Activated CD4-positive, alpha-beta T cell treated with anti-CD3 and anti-CD28 coated beads, Interleukin-2, Interleukin-4, amounts not matched to agents 100 ng/mL and 50 ng/mL, durations not matched to agents 16 hours and 8 hours (primary cell): Measurements from ENCODE around the gene ZNF296.
A peak's percentile ranks its signal among the peaks of the same experiment; 100 is the strongest.

Experiments used
- DNase-seq: peaks from one replicate; pipeline ENCODE4 v3.0.0-alpha.2; 2020; ENCODE audit warnings: low spot score

The ZNF296 gene

DNA sequence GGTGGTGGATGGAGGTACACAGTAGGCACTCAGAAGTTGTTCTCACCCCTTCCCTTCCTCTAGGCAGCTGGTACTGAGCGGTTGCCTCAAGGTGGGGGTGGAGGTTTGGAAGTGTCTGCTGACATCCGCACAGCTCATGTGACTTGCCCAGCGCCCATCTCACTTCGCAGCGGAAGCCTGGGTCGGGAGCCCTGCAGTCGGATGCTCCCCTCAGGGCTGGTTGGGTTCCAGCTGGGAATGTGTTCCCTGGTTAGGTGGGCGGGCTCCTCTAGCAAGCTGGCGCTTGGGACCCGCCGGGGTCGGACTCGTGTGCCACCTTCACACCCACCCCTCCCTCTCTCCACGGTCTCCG is 26.9 kb upstream of the ZNF296 start:
- DNase-seq, result peak; percentile 33

DNA sequence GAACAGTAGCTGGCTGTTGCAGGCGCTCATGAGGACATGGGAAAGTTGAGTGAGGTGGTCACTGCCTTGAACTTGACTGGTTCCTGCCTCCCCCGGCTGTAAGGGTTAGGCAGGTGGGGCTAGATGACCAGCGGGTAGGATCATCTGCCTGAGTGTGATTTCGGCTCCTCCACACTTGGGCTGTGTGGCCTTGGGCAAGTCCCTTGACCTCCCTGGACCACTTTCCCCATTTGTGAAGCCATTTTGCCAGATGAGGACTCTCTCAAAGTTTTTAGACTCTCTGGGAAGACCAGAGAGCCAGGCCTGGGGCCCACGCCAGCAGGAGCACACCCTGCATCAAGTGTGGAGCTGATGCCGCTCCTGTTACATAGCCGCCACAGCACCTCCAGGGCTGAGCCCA is 26.2 kb upstream of the ZNF296 start:
- no peak for DNase-seq

DNA sequence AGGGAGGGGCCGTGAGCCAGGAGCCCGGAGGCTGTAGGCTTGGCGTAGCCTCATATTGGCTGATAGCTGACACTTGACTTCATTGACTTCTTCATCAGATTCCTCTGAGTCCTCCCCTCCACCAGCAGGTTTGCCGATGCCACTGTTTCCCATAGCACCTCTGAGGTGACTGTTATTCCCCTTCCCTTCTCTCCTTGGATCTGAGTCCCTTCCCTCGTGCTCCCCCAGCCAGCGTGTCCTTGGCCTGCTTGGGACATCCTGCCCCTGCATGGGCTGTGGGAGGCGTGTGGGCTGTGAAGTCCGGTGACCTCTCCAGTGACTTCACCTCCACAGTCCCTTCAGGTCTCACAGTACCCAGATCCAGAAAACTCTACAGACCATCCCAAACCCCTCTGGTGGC is 25.5 kb upstream of the ZNF296 start:
- DNase-seq, result no peak

DNA sequence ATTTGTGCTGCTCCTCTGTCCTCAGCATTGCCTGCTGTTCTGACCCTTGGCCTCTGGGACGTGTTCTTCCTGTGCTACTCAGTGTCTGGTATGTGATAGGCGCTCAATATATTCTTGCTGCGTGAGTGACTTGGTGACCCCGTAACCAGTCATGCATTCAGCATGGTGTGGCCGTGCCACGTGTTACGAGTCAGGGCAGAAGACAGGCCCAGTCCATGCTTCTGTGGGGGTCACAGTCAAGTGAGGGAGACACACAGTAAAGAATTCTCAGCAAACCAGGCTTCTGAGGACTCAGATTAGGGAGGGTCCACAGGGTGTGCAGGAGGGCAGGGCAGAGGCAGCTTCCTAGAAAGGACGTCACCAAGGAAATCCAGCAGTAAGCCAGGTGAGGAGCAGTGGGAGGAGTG is 24.6 kb upstream of the ZNF296 start:
- DNase-seq, result no peak

DNA sequence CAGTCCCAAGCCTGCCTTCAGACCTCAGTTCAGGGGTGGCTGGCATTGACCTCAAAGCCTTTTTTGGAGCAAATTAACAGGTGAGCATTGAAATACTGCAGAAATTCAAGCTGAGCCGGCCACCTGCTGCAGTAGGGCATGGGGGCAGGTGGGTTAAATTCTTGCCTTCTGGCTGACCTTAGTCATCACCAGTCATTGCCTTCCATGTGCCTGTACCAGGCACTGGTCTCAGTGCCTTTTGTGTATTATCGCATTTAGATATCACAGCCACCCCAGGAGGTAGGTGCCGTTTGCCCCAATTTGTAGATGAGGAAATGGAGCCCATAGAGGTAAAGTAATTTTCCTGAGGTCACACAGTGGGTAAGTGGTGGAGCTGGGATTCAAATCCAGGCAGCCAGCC is 23.9 kb upstream of the ZNF296 start:
- DNase-seq, result no peak

DNA sequence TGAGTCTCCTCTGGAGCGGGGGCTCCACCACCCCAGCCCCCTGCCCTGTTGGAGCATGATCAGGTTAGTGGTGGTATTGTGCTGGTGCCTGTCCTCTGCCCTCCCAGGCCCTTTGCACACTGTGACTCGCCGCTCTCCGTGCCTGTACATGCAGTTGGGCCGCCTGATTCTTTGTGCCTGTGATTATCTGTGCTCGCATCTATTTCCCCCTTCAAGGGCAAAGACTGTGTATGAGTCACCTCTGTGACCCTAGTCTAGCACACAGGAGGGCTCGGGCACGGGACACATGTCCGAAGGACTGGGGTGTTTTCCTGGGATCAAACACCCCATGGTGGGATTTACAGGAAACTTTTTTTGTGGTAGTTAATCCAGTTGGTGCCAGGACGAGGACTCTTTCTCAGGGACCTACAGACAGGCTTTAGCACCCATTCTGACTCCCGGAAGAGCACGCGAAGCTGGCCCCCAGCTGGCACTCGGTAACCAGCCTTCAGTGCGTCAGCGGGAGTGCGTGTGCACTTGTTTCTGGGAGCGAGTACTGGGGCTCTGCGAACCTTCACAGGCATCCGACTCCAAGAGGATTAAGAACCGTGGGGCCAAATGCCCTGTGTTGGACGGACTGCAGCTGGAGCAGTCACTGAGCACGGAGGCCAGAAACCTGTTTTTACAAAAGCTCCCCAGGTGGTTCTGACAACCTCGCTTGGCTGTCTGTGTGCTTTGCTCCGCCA is 23.4 kb upstream of the ZNF296 start:
- no peak for DNase-seq

DNA sequence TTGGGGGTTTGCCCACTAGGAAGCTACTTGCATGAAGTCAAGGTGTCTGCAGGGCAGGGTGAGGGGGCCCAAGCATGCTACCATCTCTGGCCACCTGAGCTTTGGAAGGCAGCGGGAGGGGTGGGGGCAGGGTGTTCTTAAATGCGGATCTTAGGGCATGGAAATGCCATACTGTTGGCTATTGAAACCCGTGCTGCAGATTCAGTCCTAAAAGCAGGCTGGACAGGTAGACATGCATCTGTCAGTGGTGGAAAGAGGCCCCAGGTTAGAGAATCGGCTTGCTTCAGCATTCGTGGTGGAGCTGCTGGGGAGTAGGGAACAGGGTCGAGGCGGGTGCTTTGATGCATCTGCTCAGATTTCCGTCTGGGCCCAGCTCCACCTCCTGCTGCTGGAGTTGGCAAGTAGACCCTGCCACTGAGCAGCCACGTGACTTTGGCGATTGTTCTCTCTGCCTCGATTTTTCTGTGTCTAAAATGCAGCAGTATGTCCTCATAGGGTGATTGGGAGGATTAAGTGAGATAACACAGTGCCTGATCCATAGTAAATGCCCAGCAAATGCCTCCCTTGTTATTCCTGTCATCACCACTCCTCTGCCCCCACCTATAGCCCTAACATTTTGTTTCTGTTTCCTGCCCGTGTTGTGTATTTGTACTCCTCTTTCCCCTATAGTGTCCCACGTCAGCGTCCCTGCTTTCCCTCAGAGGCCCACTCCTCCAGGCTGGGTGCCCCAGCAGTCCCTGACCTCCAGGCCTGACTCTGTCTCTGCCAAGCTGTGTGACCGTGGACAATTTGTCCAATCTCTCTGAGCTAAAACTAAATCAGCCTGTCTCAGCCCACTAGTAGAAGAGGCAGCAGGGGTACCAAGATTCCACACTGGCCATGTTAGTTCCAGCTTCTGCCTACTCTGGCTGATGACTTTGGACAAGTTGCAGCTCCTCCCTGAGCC is 22.5 kb upstream of the ZNF296 start:
- no peak for DNase-seq

DNA sequence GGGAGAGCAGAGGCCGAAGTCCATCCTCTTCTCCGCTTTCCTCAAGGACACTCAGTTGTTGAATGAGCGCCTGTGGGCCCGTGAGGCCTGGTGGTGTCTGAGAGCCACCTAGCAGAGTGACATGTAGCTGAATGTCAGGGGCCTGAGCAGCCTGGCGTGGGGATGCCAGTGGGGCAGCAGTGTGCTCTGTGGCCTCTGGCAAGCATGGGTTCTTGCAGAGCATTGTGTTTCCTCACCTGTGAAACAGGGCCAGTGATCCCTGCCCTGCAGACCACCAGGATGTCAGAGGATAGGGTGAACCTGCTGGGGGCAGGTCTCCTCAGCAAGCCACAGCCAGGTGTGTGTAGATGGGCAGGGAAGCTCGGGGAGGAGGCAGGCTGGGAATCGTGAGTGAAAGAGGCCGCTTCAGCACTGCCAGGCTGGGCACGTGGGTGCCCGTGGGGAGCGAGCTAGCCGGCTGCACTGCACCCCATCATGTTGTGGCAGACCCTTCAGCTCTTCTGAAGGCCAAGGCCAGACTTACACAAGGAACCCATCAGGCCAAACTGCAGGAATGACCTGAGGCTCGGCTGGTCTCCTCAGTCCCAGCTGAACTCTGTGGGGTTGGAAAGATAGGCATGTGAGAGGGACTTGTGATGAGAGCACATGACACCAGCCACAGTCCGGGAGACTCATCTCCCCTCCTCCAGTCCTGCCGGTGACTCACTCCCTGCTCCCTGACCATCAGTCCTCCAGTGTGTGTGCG is 21.7 kb upstream of the ZNF296 start:
- no peak for DNase-seq

DNA sequence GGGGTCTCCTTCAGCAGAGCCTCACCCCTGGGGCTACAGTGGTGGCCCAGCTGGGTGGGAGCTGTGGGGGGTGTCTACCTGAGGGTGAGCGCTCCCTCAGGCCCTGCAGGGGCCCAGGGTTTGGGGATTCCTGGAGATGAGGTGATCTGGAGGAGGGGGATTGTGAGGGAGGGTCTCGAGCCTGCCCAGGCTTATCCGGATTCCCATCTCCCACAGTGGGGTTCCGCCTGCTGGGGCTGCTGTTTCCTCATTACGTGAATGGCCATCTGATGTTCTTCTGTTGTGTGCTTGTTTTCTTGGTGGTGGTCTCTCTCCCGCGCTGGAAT is 21.1 kb upstream of the ZNF296 start:
- DNase-seq, result no peak

DNA sequence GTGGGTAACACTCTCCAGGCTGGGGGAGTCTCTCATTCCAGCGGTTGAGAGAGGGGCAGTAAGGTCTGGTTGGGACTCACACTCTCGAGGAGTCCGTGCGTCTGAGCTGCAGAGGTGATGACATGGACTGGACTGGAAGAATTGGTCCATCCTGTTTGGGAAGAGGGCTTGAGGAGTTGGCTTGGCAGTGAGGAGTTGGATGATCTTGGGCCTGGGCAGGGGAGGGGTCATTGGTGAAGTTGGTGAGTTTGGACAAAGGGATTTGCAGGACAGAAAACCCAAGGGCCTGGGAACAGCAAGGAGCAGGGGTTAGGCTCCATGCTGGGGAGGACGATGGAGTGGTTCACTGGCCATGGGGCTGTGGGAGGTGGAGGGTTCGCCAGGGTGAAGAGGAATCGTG is 20.4 kb upstream of the ZNF296 start:
- DNase-seq, result no peak

DNA sequence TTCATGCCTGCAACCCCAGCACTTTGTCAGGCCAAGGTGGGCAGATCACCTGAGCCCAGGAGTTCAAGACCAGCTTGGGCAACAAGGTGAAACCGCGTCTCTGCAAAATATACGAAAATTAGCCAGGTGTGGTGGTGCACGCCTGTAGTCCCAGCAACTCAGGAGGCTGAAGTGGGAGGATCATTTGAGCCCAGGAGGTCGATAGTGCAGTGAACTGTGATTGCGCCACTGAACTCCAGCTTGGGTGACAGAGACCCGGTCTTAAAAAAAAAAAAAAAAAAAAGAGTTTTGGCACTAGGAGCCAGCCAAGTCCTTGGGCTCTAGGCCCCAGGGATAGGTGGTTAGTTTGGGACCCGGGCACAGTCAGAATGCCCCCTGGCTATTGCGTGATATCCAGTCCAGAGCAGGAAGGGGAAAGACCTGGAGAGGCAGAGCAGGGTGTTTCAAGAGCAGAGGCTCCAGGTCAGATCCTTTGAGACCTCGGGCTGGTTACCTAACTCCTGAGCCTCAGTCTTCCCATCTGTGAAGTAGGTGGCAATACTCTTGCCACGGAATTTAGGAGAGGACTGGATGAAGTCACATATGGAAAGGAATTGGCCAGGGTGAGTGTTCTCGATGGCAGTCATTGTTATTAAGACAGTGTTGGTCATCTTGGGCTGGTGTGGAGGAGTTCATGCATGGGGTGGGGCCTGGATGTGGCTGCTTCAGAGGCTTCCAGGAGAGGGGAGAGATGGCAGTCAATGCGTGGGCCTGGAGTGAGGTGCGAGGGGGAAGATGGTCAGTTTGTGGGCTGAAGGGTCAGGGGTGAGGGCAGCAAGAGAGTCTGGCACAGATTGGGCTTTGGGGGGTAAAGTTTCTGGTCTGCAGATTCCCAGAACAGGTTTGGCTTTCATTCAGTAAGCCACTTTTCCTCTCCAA is 19.5 kb upstream of the ZNF296 start:
- DNase-seq, result no peak

DNA sequence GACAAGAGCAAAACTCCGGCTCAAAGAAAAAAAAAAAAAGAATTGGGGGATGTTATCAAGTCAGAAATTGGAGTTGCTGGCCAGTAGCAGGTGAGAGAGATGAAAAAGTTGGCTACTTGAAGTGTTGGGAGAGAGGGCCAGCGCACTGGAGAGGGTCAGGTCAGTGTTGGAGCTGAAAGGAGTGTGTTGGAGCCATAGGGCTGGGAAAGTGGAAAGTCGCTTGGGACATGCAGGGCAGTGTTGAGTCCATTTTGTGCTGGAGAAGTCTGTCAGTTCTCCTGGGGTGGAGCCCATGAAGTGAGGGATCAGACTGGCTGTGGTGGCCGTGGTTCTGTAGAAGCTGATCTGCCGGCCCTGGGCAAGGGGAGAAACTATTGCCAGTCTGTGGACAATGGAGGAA is 18.4 kb upstream of the ZNF296 start:
- DNase-seq, result no peak

DNA sequence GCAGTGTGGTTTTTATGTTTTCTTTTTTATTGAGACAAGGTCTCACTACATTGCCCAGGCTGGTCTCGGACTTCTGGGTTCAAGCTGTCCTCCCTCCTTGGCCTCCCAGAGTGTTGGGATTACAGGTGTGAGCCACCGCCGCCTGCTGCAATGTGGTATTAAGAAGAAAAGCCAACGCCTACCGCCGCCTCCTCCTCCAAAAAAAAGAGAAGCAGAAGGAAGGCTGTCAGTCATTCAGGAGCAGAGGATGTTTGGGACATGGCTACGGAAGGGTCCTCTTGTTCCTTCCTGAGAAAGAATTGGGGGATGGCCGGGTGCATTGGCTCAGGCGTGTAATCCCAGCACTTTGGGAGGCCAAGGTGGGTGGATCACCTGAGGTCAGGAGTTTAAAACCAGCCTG is 17.9 kb upstream of the ZNF296 start:
- DNase-seq, result no peak

DNA sequence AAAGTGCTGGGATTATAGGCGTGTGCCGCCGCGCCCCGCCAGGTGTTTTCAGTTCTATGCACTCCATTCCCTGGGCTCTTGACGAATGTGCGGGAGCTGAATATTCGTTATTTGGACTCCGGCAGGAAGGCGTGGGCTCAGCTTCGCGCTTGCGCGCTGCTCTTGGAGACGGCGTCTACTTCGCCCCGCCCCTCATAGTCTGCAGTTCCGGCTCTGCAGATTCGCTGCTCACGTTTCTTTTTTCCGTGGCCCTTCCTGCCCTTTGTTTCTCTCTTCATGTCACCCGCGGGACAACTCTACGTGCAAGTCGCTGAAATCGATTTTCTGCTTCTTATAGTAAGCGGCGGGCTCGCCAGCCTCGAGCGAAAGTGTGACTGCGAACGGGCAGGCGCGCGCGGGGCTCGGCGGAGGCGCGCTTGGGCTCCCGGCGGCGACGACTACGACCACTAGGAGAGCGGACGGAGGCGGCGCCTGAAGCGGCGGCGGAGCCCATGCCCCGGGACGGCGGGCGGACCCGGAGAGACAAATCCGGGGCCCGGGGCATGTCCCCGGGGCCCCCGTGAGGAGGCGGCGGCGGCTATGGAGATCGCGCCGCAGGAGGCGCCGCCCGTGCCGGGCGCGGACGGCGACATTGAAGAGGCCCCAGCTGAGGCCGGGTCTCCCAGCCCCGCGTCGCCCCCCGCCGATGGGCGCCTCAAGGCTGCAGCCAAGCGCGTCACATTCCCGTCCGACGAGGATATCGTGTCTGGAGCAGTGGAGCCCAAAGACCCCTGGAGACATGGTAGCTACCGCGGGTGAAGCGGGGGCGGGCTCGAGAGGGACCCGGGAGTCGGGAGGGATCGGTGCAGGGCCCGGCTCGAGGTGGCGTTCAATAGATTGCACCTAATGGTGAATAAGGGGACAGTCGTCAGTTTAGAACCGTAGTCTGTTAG is 16.7 kb upstream of the ZNF296 start, which contains the start of gene PPP1R37:
Gene PPP1R37 (plus strand): TSS at position 433 of the 932 bp plus-strand sequence. CDS start 147 bp downstream, at position 580.
- DNase-seq, result peak; percentile 94

DNA sequence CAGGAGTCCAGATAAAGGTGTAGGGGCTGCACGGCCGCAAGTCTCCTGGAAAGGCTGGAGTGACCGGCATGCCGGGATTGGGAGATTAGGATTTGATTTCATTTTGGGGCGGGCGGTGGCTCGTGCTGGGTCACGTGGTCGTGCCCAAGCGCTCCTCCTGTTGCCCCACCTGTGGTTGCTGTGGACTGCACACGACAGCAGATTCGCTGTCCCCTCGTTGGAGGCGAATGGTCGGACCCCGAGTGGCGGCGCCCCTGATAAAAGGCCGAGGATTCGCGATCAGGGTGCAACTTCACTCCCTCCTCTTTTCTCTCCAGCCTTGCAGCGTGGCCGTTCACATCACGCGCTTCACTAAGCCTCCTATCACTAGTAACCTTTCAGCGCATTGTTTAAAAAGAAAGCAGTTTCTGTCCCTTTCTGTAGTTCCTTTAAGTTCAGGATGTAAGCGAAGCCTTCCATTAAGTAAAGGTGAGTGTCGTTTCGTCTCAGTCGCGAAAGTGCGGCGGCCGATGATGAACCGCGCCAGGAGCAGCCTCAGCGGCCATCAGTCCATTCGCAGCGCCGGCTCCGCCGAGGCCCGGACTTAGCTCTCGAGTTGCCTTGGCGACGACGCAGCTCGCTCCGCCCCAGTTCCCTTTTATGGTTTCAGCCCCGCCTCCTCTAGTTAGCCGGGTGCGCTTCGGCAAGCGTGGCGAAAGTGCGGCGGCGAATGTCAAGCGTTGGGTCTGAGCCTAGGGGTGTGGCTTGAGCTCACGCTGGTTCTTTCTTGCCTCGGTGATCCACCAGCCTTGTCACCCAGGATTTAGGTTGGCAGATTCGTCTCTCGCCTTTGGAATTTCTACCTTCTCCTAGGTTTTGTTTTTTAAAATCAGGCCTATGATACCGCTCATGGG is 15.0 kb upstream of the ZNF296 start:
- DNase-seq, result peak; percentile 98

DNA sequence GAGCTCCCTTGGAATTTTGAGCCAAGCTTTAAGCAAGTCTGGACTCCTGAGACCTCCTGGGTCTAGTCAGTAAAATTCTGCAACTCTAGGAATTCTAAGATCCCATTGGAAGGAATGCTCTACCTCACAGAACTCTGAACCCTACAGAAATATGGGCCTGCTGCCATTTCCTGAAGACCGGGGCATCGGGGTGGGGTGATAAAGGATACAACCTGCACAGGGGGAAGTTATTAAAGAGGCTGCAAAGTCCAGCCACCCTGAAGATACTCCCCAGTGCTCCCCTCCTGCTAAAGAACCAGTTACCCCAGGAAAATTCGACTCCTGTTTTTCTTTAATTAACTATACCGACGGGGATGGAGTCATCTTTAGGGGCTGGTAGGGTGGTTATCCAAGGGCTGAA is 14.3 kb upstream of the ZNF296 start:
- no peak for DNase-seq

DNA sequence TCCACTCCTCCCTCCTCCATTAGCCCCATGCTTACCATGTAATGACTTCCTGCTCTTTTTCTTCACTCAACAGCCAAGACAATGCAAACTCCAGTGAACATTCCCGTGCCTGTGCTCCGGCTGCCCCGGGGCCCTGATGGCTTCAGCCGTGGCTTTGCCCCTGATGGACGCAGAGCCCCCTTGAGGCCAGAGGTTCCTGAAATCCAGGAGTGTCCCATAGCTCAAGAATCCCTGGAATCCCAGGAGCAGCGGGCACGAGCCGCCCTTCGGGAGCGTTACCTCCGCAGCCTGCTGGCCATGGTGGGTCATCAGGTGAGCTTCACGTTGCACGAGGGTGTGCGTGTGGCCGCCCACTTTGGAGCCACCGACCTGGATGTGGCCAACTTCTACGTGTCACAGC is 13.8 kb upstream of the ZNF296 start:
- no peak for DNase-seq

DNA sequence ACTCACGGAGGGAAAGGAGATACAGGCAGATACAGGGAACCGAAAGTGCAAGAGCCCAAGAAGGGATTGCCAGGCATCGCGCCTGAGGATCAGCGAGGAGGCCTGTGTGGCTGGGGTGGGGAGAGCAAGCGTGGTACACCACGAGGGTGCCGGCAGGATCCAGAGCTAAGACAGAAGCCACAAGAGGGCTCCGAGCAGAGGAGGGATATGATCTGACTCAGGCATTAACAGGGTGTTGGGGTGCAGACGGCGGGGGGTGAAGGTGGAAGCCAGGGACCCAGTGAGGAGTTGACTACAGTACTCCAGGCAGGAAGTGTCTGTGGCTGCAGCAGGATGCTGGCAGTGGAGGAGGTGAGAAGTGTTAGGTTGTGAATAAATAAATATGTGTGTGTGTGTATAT is 11.3 kb upstream of the ZNF296 start:
- DNase-seq, result peak; percentile 69

DNA sequence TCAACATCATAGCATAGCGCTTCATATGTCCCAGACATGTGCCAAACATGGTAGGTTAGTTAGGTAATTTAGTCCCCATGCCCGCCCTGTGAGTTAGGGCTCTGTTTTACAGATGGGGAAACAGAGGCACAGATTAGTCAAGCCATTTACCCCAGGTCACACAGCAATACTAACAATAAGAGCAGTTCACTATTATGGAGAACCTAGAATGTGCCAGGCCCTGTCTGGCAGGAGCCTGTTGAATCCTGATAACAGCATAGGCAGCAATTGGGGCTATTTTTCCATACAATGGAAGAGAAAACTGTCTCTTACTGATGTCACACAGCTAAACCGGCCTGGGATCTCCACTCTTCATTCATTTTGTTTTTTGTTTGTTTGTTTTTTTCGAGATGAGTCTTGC is 10.2 kb upstream of the ZNF296 start:
- no peak for DNase-seq

DNA sequence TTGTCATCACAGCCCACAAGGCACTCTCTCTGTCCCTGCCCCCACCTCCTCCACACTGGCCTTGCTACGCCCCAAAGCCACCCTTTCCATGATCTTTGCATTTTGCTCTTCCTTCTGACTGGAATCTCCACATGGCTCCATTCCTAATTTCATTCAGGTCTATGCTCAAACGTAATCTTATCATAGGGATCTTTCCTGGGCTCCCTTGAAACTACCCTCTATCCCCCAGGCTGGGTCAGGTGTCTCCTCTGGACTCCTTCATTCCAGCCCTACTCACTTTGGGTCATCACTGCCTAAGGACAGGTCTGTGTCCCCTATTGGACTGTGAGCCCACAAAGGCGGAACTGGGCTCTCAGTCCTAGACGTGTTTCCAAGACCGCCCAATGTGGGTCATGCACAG is 5.9 kb upstream of the ZNF296 start:
- DNase-seq, result no peak
